A673 (cell line): ENCODE data around the gene SLC1A1. TPM values are rescaled to one million over a fixed set of nuclear protein-coding genes. Genes with fewer than 3 reads are reported as not detected.

Source experiments
- BruUV-seq: library from RNA; stranded (reverse); fragments of 400-500 nt; replicated peaks from 2 replicates; lab custom pipeline; 2021; lab: Mats Ljungman, UMichigan
- CTCF ChIA-PET: fragments of 300-600 bp; sonication (Branson Sonifier 250); formaldehyde crosslinking; loops from one replicate; lab custom pipeline; 2022; ENCODE audit warnings: antibody characterized with exemption; lab: Charles Lee
- POLR2A ChIA-PET: fragments of 300-600 bp; sonication (Branson Sonifier 250); formaldehyde crosslinking; loops from one replicate; lab custom pipeline; 2022; ENCODE audit warnings: antibody characterized with exemption; ENCODE audit not compliant: low non-redundant PET; lab: Charles Lee
- DNase-seq: peaks from one replicate; pipeline ENCODE4 v3.0.0-alpha.2; 2015; ENCODE audit warnings: low spot score
- H3K27ac ChIP-seq: fragments of 200-600 bp; sonication (generic); 2 replicates; pipeline ENCODE4 v1.5.1; 2016; ENCODE audit warnings: mixed run types, low read depth, mild to moderate bottlenecking, mixed read lengths, antibody characterized with exemption, low read length; ENCODE audit not compliant: poor library complexity, severe bottlenecking
- H3K27me3 ChIP-seq: fragments of 200-600 bp; sonication (generic); replicated peaks from 2 replicates; pipeline ENCODE4 v1.6.1; 2017; ENCODE audit warnings: mixed run types, low read depth, mild to moderate bottlenecking, mixed read lengths, antibody characterized with exemption, low read length; ENCODE audit not compliant: insufficient read depth, poor library complexity
- H3K36me3 ChIP-seq: fragments of 200-600 bp; sonication (generic); 2 replicates; pipeline ENCODE4 v1.6.1; 2016; ENCODE audit warnings: mixed run types, mild to moderate bottlenecking, mixed read lengths, antibody characterized with exemption, low read length; ENCODE audit not compliant: insufficient read depth, poor library complexity, severe bottlenecking
- H3K4me1 ChIP-seq: fragments of 200-600 bp; sonication (generic); 2 replicates; pipeline ENCODE4 v1.6.1; 2017; ENCODE audit warnings: mixed run types, mild to moderate bottlenecking, mixed read lengths, antibody characterized with exemption, low read length; ENCODE audit not compliant: insufficient read depth, poor library complexity, severe bottlenecking
- H3K4me3 ChIP-seq: fragments of 200-600 bp; sonication (generic); 2 replicates; pipeline ENCODE4 v1.5.1; 2016; ENCODE audit warnings: low read depth, mixed run types, mild to moderate bottlenecking, mixed read lengths, low read length; ENCODE audit not compliant: poor library complexity, severe bottlenecking
- H3K9me3 ChIP-seq: fragments of 200-600 bp; sonication (generic); 2 replicates; pipeline ENCODE4 v1.6.1; 2016; ENCODE audit warnings: mixed run types, low read depth, mild to moderate bottlenecking, mixed read lengths, antibody characterized with exemption, low read length; ENCODE audit not compliant: poor library complexity, severe bottlenecking
- CTCF ChIP-seq: fragments of 300-800, 200-600 bp; sonication (generic); conservative IDR thresholded peaks from 2 replicates; pipeline ENCODE4 v1.5.1; 2017; ENCODE audit warnings: low read depth, mild to moderate bottlenecking, antibody characterized with exemption, low read length, moderate library complexity, mixed read lengths
- EZH2 ChIP-seq: fragments of 200-600 bp; sonication (generic); IDR thresholded peaks from 2 replicates; pipeline ENCODE4 v1.6.1; 2017; ENCODE audit warnings: borderline replicate concordance, low read depth, mild to moderate bottlenecking, mixed read lengths, antibody characterized with exemption, low read length; ENCODE audit not compliant: poor library complexity, severe bottlenecking
- intact Hi-C: fragments of 100-400 bp; cut with micrococcal nuclease; formaldehyde crosslinking; loops from one replicate; pipeline ENCODE4 v1.10.0; 2022; ENCODE audit not compliant: unreplicated experiment
- total RNA-seq: library from RNA; stranded (reverse); gene quantifications from 2 replicates; pipeline ENCODE4 v1.2.3, GENCODE V29; 2021

Gene SLC1A1
- total RNA-seq, 1 experiment from 2014 or later = 8.7 TPM

GRCh38 chr9:4588721-4589120, 98.5 kb downstream of the SLC1A1 start:
- Histone ChIP-seq H3K36me3 (peaks cover 17% of the 10 kb centered on the region), H3K4me3 (no peak overlapping the region), H3K4me1 (no peaks in the 10 kb centered on the region), H3K9me3 (no peaks in the 10 kb centered on the region), H3K27me3 (no peaks in the 10 kb centered on the region), H3K27ac (no peak overlapping the region)
- intact Hi-C loops = no loop called here
- ChIA-PET CTCF (no interaction called here), POLR2A (no interaction called here)
- no peak for TF ChIP-seq CTCF
- BruUV-seq = no TSS peak
- no peak for DNase-seq

- DNase-seq = no peak
- POLR2A ChIA-PET = no interaction called here
- Histone ChIP-seq H3K36me3 (peaks cover 4% of the 10 kb centered on the region), H3K27me3 (no peaks in the 10 kb centered on the region), H3K4me3 (no peak overlapping the region), H3K27ac (no peak overlapping the region), H3K4me1 (no peaks in the 10 kb centered on the region), H3K9me3 (no peaks in the 10 kb centered on the region)
- CTCF ChIA-PET = no interaction called here
- no TSS peak for BruUV-seq
- no peak for TF ChIP-seq CTCF
- no peak for TF ChIP-seq EZH2
- intact Hi-C loops = no loop called here
Observed at GRCh38 chr9:4590430-4591122, 100.3 kb downstream of the SLC1A1 start.

DNA sequence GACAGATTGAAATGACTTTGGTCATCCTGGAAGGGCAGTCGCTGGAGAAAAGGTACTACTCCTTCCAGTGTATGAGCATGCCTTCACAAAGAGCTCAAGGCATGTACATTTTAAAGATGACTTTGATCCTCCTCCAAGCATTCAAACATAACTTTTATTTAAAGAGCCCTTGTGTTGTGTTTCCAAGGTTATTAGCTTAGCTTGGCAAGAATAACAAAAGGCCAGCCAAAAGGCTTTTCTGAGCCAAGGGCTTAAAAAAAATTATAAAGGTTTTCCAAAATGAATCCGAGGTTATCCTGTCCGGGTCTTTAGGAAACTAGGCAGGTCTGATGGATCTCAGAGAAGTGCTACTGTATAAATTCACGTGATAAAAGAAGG, 100.8 kb downstream of the SLC1A1 start:
- H3K36me3 ChIP-seq = peaks cover 9% of the 10 kb centered on the region
- ChIA-PET POLR2A (no interaction called here), CTCF (no interaction called here)
- intact Hi-C loops = no loop called here
- no peak for TF ChIP-seq CTCF
- no peak for TF ChIP-seq EZH2
- no peaks in the 10 kb centered on the region for H3K4me1 ChIP-seq
- H3K9me3 ChIP-seq = no peaks in the 10 kb centered on the region
- no TSS peak for BruUV-seq
- no peaks in the 10 kb centered on the region for H3K27me3 ChIP-seq
- no peak overlapping the region for H3K4me3 ChIP-seq
- H3K27ac ChIP-seq = no peak overlapping the region
- no peak for DNase-seq
